Measurements from ENCODE around the gene ZBP1. TPM values are rescaled to one million over a fixed set of nuclear protein-coding genes. Genes with fewer than 3 reads are reported as not detected.

ZBP1 gene
- total RNA-seq, 3 donors from 2014 or later (not counting 1 experiment from before 2014, with no cell fraction given), result 95.4 to 99.7 (median 97.8) TPM

DNA sequence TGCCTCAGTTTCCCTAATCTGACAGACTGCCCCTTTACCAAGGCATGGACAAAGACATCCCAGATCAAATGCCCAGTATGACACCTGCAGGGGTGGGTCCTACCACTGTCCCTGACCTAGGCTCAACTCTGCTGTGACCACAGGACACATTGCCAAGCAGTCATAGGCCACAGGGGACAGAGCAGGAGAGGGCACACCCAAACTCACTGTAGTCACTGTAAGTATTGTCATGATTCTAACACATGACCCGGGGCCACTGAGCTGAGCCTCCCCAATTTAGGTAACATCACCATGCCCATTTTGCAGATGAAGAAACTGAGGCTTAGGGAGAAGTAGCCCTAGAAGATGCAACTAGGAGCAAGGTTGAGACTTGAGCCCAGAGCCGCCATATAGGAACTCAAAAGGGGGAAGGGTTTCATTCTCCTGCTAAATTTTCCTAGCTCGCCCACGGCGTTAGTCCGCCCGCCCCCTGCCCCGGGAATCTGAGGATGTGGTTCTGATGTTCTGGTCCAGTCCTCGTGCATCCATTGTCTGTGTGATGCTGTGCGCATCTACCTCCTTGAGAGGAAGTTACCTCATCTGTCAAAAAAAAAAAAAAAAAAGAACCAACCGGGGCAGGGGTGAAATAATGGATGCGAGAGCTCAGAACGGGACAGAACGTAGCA, 44.8 kb upstream of the ZBP1 start:
- H3K27ac Mint-ChIP-seq, result no peak overlapping the region
- no peaks in the 10 kb centered on the region for H3K4me1 ChIP-seq (ENCODE audit: control insufficient read depth, insufficient read depth, low read length)
- no peak for ATAC-seq

DNA sequence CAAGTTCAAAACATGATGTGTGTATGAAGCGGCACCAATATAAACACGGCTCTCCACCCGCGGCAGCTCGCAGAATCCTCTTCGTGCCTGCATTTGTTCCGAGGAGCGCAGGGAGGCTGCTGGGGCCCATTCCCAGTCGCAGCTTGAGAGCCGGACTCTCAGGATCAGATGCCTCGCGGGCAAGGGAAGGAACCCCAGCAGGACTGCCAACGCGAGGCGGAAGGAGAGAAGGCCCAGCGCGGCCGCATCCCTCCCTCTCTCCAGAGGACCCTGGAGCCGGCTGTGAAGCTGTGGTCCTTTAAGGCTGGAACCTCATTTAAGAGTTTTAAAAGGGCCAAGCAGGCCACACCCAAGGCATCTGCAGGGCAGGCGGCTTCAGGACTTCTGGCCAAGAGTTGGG, 44.2 kb upstream of the ZBP1 start:
- ATAC-seq (no peak), DNase-seq (no peak)
- Histone ChIP-seq H3K4me1 (ENCODE audit: control insufficient read depth, insufficient read depth, low read length) (no peaks in the 10 kb centered on the region), H3K9me3 (ENCODE audit: control insufficient read depth, insufficient read depth, low read length) (no peaks in the 10 kb centered on the region), H3K36me3 (ENCODE audit: control insufficient read depth, insufficient read depth, low read length) (no peaks in the 10 kb centered on the region), H3K4me3 (ENCODE audit: low read length) (no peak overlapping the region), H3K27me3 (ENCODE audit: control insufficient read depth, insufficient read depth, low read length) (no peaks in the 10 kb centered on the region), H3K27ac (ENCODE audit: low read length) (no peak overlapping the region)
- TF ChIP-seq, protein P1, sequence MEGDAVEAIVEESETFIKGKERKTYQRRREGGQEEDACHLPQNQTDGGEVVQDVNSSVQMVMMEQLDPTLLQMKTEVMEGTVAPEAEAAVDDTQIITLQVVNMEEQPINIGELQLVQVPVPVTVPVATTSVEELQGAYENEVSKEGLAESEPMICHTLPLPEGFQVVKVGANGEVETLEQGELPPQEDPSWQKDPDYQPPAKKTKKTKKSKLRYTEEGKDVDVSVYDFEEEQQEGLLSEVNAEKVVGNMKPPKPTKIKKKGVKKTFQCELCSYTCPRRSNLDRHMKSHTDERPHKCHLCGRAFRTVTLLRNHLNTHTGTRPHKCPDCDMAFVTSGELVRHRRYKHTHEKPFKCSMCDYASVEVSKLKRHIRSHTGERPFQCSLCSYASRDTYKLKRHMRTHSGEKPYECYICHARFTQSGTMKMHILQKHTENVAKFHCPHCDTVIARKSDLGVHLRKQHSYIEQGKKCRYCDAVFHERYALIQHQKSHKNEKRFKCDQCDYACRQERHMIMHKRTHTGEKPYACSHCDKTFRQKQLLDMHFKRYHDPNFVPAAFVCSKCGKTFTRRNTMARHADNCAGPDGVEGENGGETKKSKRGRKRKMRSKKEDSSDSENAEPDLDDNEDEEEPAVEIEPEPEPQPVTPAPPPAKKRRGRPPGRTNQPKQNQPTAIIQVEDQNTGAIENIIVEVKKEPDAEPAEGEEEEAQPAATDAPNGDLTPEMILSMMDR (IDR thresholded peaks at IDR 0.05), result no peak
- Mint-ChIP-seq H3K27ac (no peak overlapping the region), H3K9me3 (no peaks in the 10 kb centered on the region), H3K36me3 (no peaks in the 10 kb centered on the region), H3K4me3 (no peak overlapping the region), H3K27me3 (ENCODE audit: low read depth in 2 of 2) (peaks cover 0 to 8% of the 10 kb centered on the region in 2 donors), H3K4me1 (no peaks in the 10 kb centered on the region)
- intact Hi-C loops (cut with micrococcal nuclease), result no loop called here
- 95% methylated on average over 20 of the region's 20 CpGs for WGBS (ENCODE audit: insufficient coverage)

More for the DNA sequence above, 44.8 kb upstream of the ZBP1 start:
- Histone ChIP-seq H3K36me3 (ENCODE audit: control insufficient read depth, insufficient read depth, low read length) (no peaks in the 10 kb centered on the region), H3K4me3 (ENCODE audit: low read length) (no peak overlapping the region), H3K27ac (ENCODE audit: low read length) (no peak overlapping the region), H3K9me3 (ENCODE audit: control insufficient read depth, insufficient read depth, low read length) (no peaks in the 10 kb centered on the region), H3K27me3 (ENCODE audit: control insufficient read depth, insufficient read depth, low read length) (no peaks in the 10 kb centered on the region)
- TF ChIP-seq, protein P1 (IDR thresholded peaks at IDR 0.05), result no peak
- no peaks in the 10 kb centered on the region for H3K9me3 Mint-ChIP-seq
- no peaks in the 10 kb centered on the region for H3K36me3 Mint-ChIP-seq
- no peaks in the 10 kb centered on the region for H3K4me1 Mint-ChIP-seq
- intact Hi-C loops (cut with micrococcal nuclease), result no loop called here
- DNase-seq, result no peak
- H3K27me3 Mint-ChIP-seq (ENCODE audit: low read depth in 2 of 2), result peaks cover 0 to 8% of the 10 kb centered on the region in 2 donors
- no peak overlapping the region for H3K4me3 Mint-ChIP-seq
- 81% methylated on average over 13 of the region's 14 CpGs for WGBS (ENCODE audit: insufficient coverage)

DNA sequence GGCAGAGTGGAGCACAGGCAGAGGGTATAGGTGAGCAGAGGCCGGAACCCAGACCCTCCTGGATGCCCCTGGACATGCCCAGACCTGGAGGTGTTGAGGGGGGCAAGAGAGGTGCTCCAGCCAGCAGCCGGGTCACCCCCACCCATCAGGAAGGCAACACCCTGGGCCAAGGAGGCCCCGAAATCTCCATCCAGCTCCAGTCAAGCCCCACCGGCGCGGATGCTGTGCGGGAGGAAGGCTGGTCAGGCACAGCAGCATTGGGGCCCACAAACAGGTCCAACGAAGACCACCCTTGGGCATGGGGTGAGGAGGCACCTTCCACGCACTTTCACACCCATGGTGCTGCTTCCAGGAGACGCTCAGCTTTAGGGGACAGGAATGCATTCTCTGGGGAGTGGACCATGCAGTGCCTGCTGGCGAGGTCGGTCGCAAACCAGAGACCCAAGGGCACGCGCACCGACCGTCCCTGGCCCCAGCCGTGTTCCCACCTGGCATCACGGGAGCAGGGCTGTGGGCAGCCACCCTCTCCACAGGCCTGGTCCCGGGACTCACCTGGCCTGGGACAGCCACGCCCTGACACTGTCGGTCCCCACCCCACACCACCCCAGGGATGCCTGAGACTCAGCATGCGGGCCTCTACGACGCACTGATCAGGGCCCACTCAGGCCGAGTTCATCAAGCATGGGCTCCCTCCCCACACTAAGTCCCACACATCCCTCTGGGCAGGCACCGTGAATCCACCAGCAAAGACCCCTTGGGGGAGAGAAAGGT, 43.6 kb upstream of the ZBP1 start:
- Mint-ChIP-seq H3K27me3 (ENCODE audit: low read depth in 2 of 2) (peaks cover 0 to 8% of the 10 kb centered on the region in 2 donors), H3K4me3 (no peak overlapping the region), H3K9me3 (no peaks in the 10 kb centered on the region), H3K4me1 (no peaks in the 10 kb centered on the region), H3K36me3 (no peaks in the 10 kb centered on the region), H3K27ac (no peak overlapping the region)
- Histone ChIP-seq H3K27me3 (ENCODE audit: control insufficient read depth, insufficient read depth, low read length) (no peaks in the 10 kb centered on the region), H3K36me3 (ENCODE audit: control insufficient read depth, insufficient read depth, low read length) (no peaks in the 10 kb centered on the region), H3K4me3 (ENCODE audit: low read length) (no peak overlapping the region), H3K9me3 (ENCODE audit: control insufficient read depth, insufficient read depth, low read length) (no peaks in the 10 kb centered on the region), H3K4me1 (ENCODE audit: control insufficient read depth, insufficient read depth, low read length) (no peaks in the 10 kb centered on the region), H3K27ac (ENCODE audit: low read length) (no peak overlapping the region)
- intact Hi-C loops (cut with micrococcal nuclease), result no loop called here
- ATAC-seq (no peak), DNase-seq (no peak)
- WGBS (ENCODE audit: insufficient coverage), result 93% methylated on average over 26 of the region's 27 CpGs
- TF ChIP-seq, protein P1 (IDR thresholded peaks at IDR 0.05), result no peak
